Astrocyte (in vitro differentiated cells and primary cell): ENCODE data around the gene GSAP. TPM values are rescaled to one million over a fixed set of nuclear protein-coding genes. Genes with fewer than 3 reads are reported as not detected.

Experiments
- DNase-seq: peaks from one replicate; pipeline ENCODE4 v3.0.0-alpha.2; 2010; ENCODE audit warnings: low read depth
- FAIRE-seq: peaks from 2 replicates; lab custom pipeline; 2011; peaks lifted over from hg19 to GRCh38; lab: Jason Lieb, UNC
- H2AFZ ChIP-seq: 2 replicates; pipeline ENCODE4 v1.6.0; 2012; ENCODE audit warnings: low read depth, low read length, inconsistent platforms
- H3K27ac ChIP-seq: 2 replicates; pipeline ENCODE4 v1.5.1; 2011; ENCODE audit warnings: low read depth, low read length, inconsistent platforms
- H3K27me3 ChIP-seq: 2 replicates; pipeline ENCODE4 v1.6.0; 2011; ENCODE audit warnings: low read length, inconsistent platforms; ENCODE audit not compliant: insufficient read depth
- H3K36me3 ChIP-seq: 2 replicates; pipeline ENCODE4 v1.5.1; 2011; ENCODE audit warnings: low read length, inconsistent platforms; ENCODE audit not compliant: insufficient read depth
- H3K4me1 ChIP-seq: 2 replicates; pipeline ENCODE4 v1.5.1; 2011; ENCODE audit warnings: low read length, inconsistent platforms; ENCODE audit not compliant: insufficient read depth
- H3K4me2 ChIP-seq: 2 replicates; pipeline ENCODE4 v1.6.0; 2012; ENCODE audit warnings: low read length, inconsistent platforms
- H3K4me3 ChIP-seq: 2 replicates; pipeline ENCODE4 v1.5.1; 2011; ENCODE audit warnings: low read depth, mild to moderate bottlenecking, low read length, inconsistent platforms; ENCODE audit not compliant: insufficient read depth
- H3K79me2 ChIP-seq: 2 replicates; pipeline ENCODE4 v1.6.0; 2012; ENCODE audit warnings: mild to moderate bottlenecking, low read length, inconsistent platforms; ENCODE audit not compliant: insufficient read depth
- H3K9ac ChIP-seq: 2 replicates; pipeline ENCODE4 v1.6.0; 2012; ENCODE audit warnings: mild to moderate bottlenecking, low read length, inconsistent platforms
- H3K9me3 ChIP-seq: 2 replicates; pipeline ENCODE4 v1.5.1; 2012; ENCODE audit warnings: low read depth, mild to moderate bottlenecking, low read length, inconsistent platforms; ENCODE audit not compliant: insufficient read depth
- H4K20me1 ChIP-seq: 2 replicates; pipeline ENCODE4 v1.6.0; 2012; ENCODE audit warnings: low read length, inconsistent platforms; ENCODE audit not compliant: insufficient read depth
- H3K27ac Mint-ChIP-seq: one replicate; pipeline ENCODE4 v1.8.0; 2021; ENCODE audit warnings: mild to moderate bottlenecking, mixed read lengths; ENCODE audit not compliant: unreplicated experiment
- H3K27me3 Mint-ChIP-seq: one replicate; pipeline ENCODE4 v1.8.0; 2021; ENCODE audit warnings: low read depth, mixed read lengths; ENCODE audit not compliant: unreplicated experiment
- H3K36me3 Mint-ChIP-seq: one replicate; pipeline ENCODE4 v1.8.0; 2021; ENCODE audit warnings: low read depth, mixed read lengths; ENCODE audit not compliant: unreplicated experiment
- H3K4me1 Mint-ChIP-seq: one replicate; pipeline ENCODE4 v1.8.0; 2021; ENCODE audit warnings: low read depth, mixed read lengths; ENCODE audit not compliant: unreplicated experiment
- H3K4me3 Mint-ChIP-seq: one replicate; pipeline ENCODE4 v1.8.0; 2021; ENCODE audit warnings: mild to moderate bottlenecking, moderate library complexity, mixed read lengths; ENCODE audit not compliant: unreplicated experiment
- H3K9me3 Mint-ChIP-seq: one replicate; pipeline ENCODE4 v1.8.0; 2021; ENCODE audit warnings: mild to moderate bottlenecking, mixed read lengths; ENCODE audit not compliant: unreplicated experiment
- EZH2 ChIP-seq: IDR thresholded peaks from 2 replicates; pipeline ENCODE4 v1.6.1; 2012; ENCODE audit warnings: mild to moderate bottlenecking, low read length, inconsistent platforms; ENCODE audit not compliant: insufficient read depth
- total RNA-seq: library from RNA; stranded (reverse); gene quantifications from 2 replicates; pipeline ENCODE4 v1.2.1, GENCODE V29; 2021
- TF ChIP-seq, protein P1 (sequence below): IDR thresholded peaks from 2 replicates; pipeline ENCODE4 v1.5.1; 2011; ENCODE audit warnings: low read depth, mild to moderate bottlenecking, inconsistent platforms, low read length, moderate library complexity; ENCODE audit not compliant: insufficient read depth

The GSAP gene
- total RNA-seq, 1 donor from 2014 or later = 4.1 TPM

DNA sequence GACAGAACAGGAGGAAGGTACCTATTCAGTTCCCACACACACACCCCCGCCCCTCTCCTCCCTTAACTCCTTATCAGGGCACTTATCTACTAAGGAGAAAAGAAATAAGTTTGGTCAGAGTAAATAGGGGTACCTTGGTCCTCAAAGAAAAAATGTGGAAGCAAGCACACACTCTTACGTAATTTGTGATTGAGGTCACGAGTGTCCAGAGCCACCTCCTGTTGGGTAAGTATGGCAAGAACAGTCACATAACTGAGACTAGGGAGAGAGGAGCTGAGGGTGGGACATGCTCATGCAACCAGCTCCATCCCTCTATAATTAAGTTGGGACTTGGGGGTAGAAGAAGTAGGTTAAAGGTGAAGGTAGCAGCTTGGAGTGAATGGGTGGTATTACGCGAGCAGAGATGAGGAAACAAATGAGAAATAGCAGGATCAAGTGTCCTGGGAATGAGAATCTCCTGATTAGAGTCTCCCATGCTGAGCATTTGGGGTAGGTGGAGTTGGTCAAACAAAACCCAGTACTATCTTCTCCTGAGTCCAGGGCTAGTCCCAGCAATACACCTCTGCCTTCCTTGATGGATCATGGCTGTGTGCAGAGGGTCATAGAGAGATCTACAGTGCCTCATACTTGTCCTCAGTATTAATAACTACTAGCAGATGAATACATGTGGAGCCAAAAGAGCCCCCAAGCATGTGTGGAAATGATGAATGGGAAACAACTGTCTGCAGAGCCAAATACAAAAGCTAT lies 77.1 kb downstream of the GSAP start:
- Histone ChIP-seq H3K36me3 (no peaks in the 10 kb centered on the region), H3K4me2 (no peak overlapping the region), H3K4me3 (no peak overlapping the region), H3K4me1 (no peaks in the 10 kb centered on the region), H3K9me3 (no peaks in the 10 kb centered on the region), H4K20me1 (no peaks in the 10 kb centered on the region), H3K79me2 (no peaks in the 10 kb centered on the region), H2AFZ (no peak overlapping the region), H3K27me3 (no peaks in the 10 kb centered on the region), H3K27ac (no peak overlapping the region), H3K9ac (no peak overlapping the region)
- DNase-seq = no peak
- no peak for FAIRE-seq
- H3K36me3 Mint-ChIP-seq = no peaks in the 10 kb centered on the region
- no peaks in the 10 kb centered on the region for H3K27me3 Mint-ChIP-seq
- no peaks in the 10 kb centered on the region for H3K4me1 Mint-ChIP-seq
- H3K27ac Mint-ChIP-seq = no peak overlapping the region
- no peak overlapping the region for H3K4me3 Mint-ChIP-seq
- TF ChIP-seq EZH2 = no peak
- TF ChIP-seq, protein P1, sequence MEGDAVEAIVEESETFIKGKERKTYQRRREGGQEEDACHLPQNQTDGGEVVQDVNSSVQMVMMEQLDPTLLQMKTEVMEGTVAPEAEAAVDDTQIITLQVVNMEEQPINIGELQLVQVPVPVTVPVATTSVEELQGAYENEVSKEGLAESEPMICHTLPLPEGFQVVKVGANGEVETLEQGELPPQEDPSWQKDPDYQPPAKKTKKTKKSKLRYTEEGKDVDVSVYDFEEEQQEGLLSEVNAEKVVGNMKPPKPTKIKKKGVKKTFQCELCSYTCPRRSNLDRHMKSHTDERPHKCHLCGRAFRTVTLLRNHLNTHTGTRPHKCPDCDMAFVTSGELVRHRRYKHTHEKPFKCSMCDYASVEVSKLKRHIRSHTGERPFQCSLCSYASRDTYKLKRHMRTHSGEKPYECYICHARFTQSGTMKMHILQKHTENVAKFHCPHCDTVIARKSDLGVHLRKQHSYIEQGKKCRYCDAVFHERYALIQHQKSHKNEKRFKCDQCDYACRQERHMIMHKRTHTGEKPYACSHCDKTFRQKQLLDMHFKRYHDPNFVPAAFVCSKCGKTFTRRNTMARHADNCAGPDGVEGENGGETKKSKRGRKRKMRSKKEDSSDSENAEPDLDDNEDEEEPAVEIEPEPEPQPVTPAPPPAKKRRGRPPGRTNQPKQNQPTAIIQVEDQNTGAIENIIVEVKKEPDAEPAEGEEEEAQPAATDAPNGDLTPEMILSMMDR = no peak
- no peaks in the 10 kb centered on the region for H3K9me3 Mint-ChIP-seq

DNA sequence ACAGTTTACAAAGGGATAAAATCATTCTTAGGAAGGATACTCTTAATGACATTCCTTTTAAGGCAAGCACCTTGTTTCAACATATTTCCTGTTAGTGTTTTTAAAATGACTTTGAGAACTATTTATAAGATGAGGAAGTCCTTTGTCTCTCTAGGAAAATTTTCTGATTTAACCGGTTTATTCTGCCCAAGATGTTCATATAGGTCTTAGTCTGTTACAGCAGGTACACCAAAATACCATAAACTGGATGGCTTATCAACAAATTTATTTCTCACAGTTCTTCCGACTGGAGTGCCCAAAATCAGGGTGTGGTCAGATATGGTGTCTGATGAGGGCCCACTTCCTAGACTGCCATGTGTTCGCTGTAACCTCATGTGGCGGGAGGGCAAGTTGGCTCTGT lies 77.9 kb downstream of the GSAP start:
- no peak for FAIRE-seq

More for the DNA sequence above, 77.9 kb downstream of the GSAP start:
- no peak overlapping the region for H3K4me3 ChIP-seq
- Mint-ChIP-seq H3K4me1 (no peaks in the 10 kb centered on the region), H3K27ac (no peak overlapping the region), H3K4me3 (no peak overlapping the region), H3K27me3 (no peaks in the 10 kb centered on the region), H3K9me3 (no peaks in the 10 kb centered on the region), H3K36me3 (no peaks in the 10 kb centered on the region)
- no peak overlapping the region for H3K4me2 ChIP-seq
- TF ChIP-seq, protein P1 = no peak
- H3K9ac ChIP-seq = no peak overlapping the region
- DNase-seq = no peak
- H4K20me1 ChIP-seq = no peaks in the 10 kb centered on the region
- no peaks in the 10 kb centered on the region for H3K36me3 ChIP-seq
- no peak overlapping the region for H3K27ac ChIP-seq
- H3K9me3 ChIP-seq = no peaks in the 10 kb centered on the region
- no peaks in the 10 kb centered on the region for H3K4me1 ChIP-seq
- no peaks in the 10 kb centered on the region for H3K79me2 ChIP-seq
- H2AFZ ChIP-seq = no peak overlapping the region
- H3K27me3 ChIP-seq = no peaks in the 10 kb centered on the region
